Right cardiac atrium (tissue), 5 donors: ENCODE measurements around the gene DESI2. TPM values are rescaled to one million over a fixed set of nuclear protein-coding genes. Genes with fewer than 3 reads are reported as not detected.

Experiments used
- ATAC-seq, 2 donors: fragments of 200-7000 bp; cut with Tn5 transposase; one replicate each; pipeline versions ENCODE4 v1.8.0 to v1.9.1; 2020; ENCODE audit warnings: moderate library complexity in 2 of 2, mild to moderate bottlenecking in 1 of 2
- DNase-seq, 3 donors: peaks; one replicate each; pipeline ENCODE4 v3.0.0-alpha.2; 2020
- H3K27ac ChIP-seq: one replicate; pipeline ENCODE4 v1.5.1; 2013; ENCODE audit warnings: mild to moderate bottlenecking, low read length, control low read depth, moderate library complexity
- H3K27me3 ChIP-seq: one replicate; pipeline ENCODE4 v1.6.1; 2013; ENCODE audit not compliant: control insufficient read depth, insufficient read depth
- H3K4me1 ChIP-seq: one replicate; pipeline ENCODE4 v1.6.1; 2013; ENCODE audit warnings: low read length; ENCODE audit not compliant: control insufficient read depth, insufficient read depth
- H3K4me3 ChIP-seq: one replicate; pipeline ENCODE4 v1.5.1; 2013; ENCODE audit warnings: low read length, control low read depth
- H3K9me3 ChIP-seq: one replicate; pipeline ENCODE4 v1.6.1; 2013; ENCODE audit warnings: low read length; ENCODE audit not compliant: control insufficient read depth
- whole genome bisulfite sequencing: extraction: QIAGEN DNeasy Blood & Tissue Kit; methylation state at CpG from one replicate; pipeline ENCODE4 v1.1.7; 2013; 5-methylcytosine and 5-hydroxymethylcytosine counted together
- intact Hi-C, 4 donors: fragments of 100-400 bp; cut with DNase I; formaldehyde crosslinking; loops; one replicate each; pipeline versions ENCODE4 v1.11.0 to v1.14.0; 2022 to 2023
- long read RNA-seq, 4 donors: library from polyadenylated mRNA; unstranded; transcript quantifications; one replicate each; pipeline ENCODE4 v2.0.0, GENCODE V29; 2020 to 2021
- polyA plus RNA-seq: library from polyadenylated mRNA; stranded (reverse); fragments of 200-250 nt; gene quantifications from one replicate; pipeline ENCODE4 v1.2.3, GENCODE V29; 2013
- total RNA-seq, 4 donors: library from RNA; stranded (reverse); fragmentation: NEBNext Ultra II Directional; extraction: Animal tissue kit (Norgen Biotek cat#: 25700); gene quantifications; one replicate each; pipeline ENCODE4 v1.2.1, GENCODE V29; 2021
- donor health status: healthy with polysubstance abuse.
- donor health status: DM: no; HTN: yes; CAD: no.
- donor health status: DM: no; HTN: no; CAD: no.
- donor health status: DM: no; HTN: yes; CAD: no; lungs with severe emphysema.
- donor health status: DM: yes; HTN: yes; CAD: no.

Gene DESI2
- 10 to 100 TPM; 23.7 to 27.0 (median 24.6) TPM for total RNA-seq
- 12.1 TPM for polyA plus RNA-seq
- long read RNA-seq, donor 1, full-length matches to known transcripts, result 38 of 84 reads
- long read RNA-seq, donor 1, partial matches to known transcripts, result 26 of 84 reads
- long read RNA-seq, donor 1, other reads (novel, unspliced or antisense), result 20 of 84 reads
- long read RNA-seq, donor 2, full-length matches to known transcripts, result 17 of 26 reads
- long read RNA-seq, donor 2, partial matches to known transcripts, result 0 of 26 reads
- long read RNA-seq, donor 2, other reads (novel, unspliced or antisense), result 9 of 26 reads
- long read RNA-seq, donor 3, full-length matches to known transcripts, result 9 of 40 reads
- long read RNA-seq, donor 3, partial matches to known transcripts, result 17 of 40 reads
- long read RNA-seq, donor 3, other reads (novel, unspliced or antisense), result 14 of 40 reads
- long read RNA-seq, donor 4, full-length matches to known transcripts, result 20 of 32 reads
- long read RNA-seq, donor 4, partial matches to known transcripts, result 3 of 32 reads
- long read RNA-seq, donor 4, other reads (novel, unspliced or antisense), result 9 of 32 reads

GRCh38 chr1:244652623-244653438 lies at the start of gene DESI2:
Gene DESI2, plus strand, starts transcription at chr1:244653126. Its CDS starts 188 bp downstream, at chr1:244653314.
- peak within 1 kb of the TSS; percentile 79 for H3K4me3 ChIP-seq
- H3K27ac ChIP-seq, result peak within 1 kb of the TSS; percentile 84
- H3K27me3 ChIP-seq, result no peaks in the 10 kb centered on the region
- intact Hi-C loops, result loop anchor here in 1 of 4 donors (10.0 kb wide), 1 partner anchor 322 kb away; no protein-coding TSS in a partner anchor
- WGBS, result under 1% methylated on average over 81 of the region's 81 CpGs
- no peaks in the 10 kb centered on the region for H3K9me3 ChIP-seq
- ATAC-seq, result peak; percentile 98
- peaks cover 8% of the 10 kb centered on the region for H3K4me1 ChIP-seq
- peak; percentile 99 for DNase-seq

- intact Hi-C loops, result loop anchor here in 2 of 4 donors (2.0 to 10.0 kb wide), 4 partner anchors 191 to 451 kb away; no protein-coding TSS in a partner anchor
- no peak for ATAC-seq
- no peak for DNase-seq
- Histone ChIP-seq H3K4me1 (no peaks in the 10 kb centered on the region), H3K9me3 (no peaks in the 10 kb centered on the region), H3K27ac (no peak overlapping the region), H3K4me3 (no peak overlapping the region), H3K27me3 (no peaks in the 10 kb centered on the region)
Measured at GRCh38 chr1:244603498-244603897, 49.4 kb upstream of the DESI2 start.

GRCh38 chr1:244605835-244606370 lies 47.0 kb upstream of the DESI2 start:
- no peak for DNase-seq
- no peaks in the 10 kb centered on the region for H3K27me3 ChIP-seq
- no peaks in the 10 kb centered on the region for H3K9me3 ChIP-seq
- H3K4me3 ChIP-seq, result no peak overlapping the region
- intact Hi-C loops, result loop anchor here (2.0 to 10.0 kb wide), 4 partner anchors 189 to 449 kb away; no protein-coding TSS in a partner anchor
- ATAC-seq, result no peak
- no peaks in the 10 kb centered on the region for H3K4me1 ChIP-seq
- no peak overlapping the region for H3K27ac ChIP-seq
- WGBS, result 86% methylated on average over 6 of the region's 6 CpGs

- WGBS, result 74% methylated on average over 9 of the region's 9 CpGs
- Histone ChIP-seq H3K9me3 (no peaks in the 10 kb centered on the region), H3K4me3 (no peak overlapping the region), H3K27ac (no peak overlapping the region), H3K27me3 (no peaks in the 10 kb centered on the region), H3K4me1 (no peaks in the 10 kb centered on the region)
- DNase-seq (peak in 2 of 3 donors; percentile 23 to 54), ATAC-seq (no peak)
- intact Hi-C loops, result loop anchor here in 1 of 4 donors (10.0 kb wide), 1 partner anchor 431 kb away; no protein-coding TSS in a partner anchor
Measured at GRCh38 chr1:244614113-244614836, 38.7 kb upstream of the DESI2 start.

GRCh38 chr1:244614879-244615278 lies 38.0 kb upstream of the DESI2 start:
- ATAC-seq, result no peak
- no peak overlapping the region for H3K4me3 ChIP-seq
- 48% methylated on average over 3 of the region's 3 CpGs for WGBS

GRCh38 chr1:244615301-244615700 lies 37.6 kb upstream of the DESI2 start:
- ATAC-seq, result no peak
- Histone ChIP-seq H3K4me1 (no peaks in the 10 kb centered on the region), H3K9me3 (no peaks in the 10 kb centered on the region), H3K27ac (no peak overlapping the region), H3K4me3 (no peak overlapping the region), H3K27me3 (no peaks in the 10 kb centered on the region)
- WGBS, result 80% methylated on average over 6 of the region's 6 CpGs
- no peak for DNase-seq
- intact Hi-C loops, result loop anchor here in 1 of 4 donors (10.0 kb wide), 1 partner anchor 430 kb away; no protein-coding TSS in a partner anchor

More at GRCh38 chr1:244614879-244615278, 38.0 kb upstream of the DESI2 start:
- no peaks in the 10 kb centered on the region for H3K9me3 ChIP-seq
- no peaks in the 10 kb centered on the region for H3K4me1 ChIP-seq
- intact Hi-C loops, result loop anchor here in 1 of 4 donors (10.0 kb wide), 1 partner anchor 430 kb away; no protein-coding TSS in a partner anchor
- no peaks in the 10 kb centered on the region for H3K27me3 ChIP-seq
- DNase-seq, result no peak
- no peak overlapping the region for H3K27ac ChIP-seq

- intact Hi-C loops, result no loop called here
- H3K9me3 ChIP-seq, result no peaks in the 10 kb centered on the region
- ATAC-seq, result no peak
- no peak for DNase-seq
- H3K4me1 ChIP-seq, result no peaks in the 10 kb centered on the region
- WGBS, result 90% methylated on average over 4 of the region's 4 CpGs
- no peak overlapping the region for H3K4me3 ChIP-seq
- no peaks in the 10 kb centered on the region for H3K27me3 ChIP-seq
- no peak overlapping the region for H3K27ac ChIP-seq
Measured at GRCh38 chr1:244626709-244627108, 26.2 kb upstream of the DESI2 start.

GRCh38 chr1:244628789-244629188 lies 24.1 kb upstream of the DESI2 start:
- Histone ChIP-seq H3K27ac (no peak overlapping the region), H3K4me3 (no peak overlapping the region), H3K27me3 (no peaks in the 10 kb centered on the region), H3K4me1 (no peaks in the 10 kb centered on the region), H3K9me3 (no peaks in the 10 kb centered on the region)
- 68% methylated on average over 5 of the region's 5 CpGs for WGBS
- no peak for ATAC-seq
- DNase-seq, result no peak
- intact Hi-C loops, result no loop called here

GRCh38 chr1:244633140-244633539 lies 19.8 kb upstream of the DESI2 start:
- no peak overlapping the region for H3K27ac ChIP-seq
- no peak for DNase-seq
- no peak for ATAC-seq
- intact Hi-C loops, result no loop called here
- H3K9me3 ChIP-seq, result no peaks in the 10 kb centered on the region
- H3K4me3 ChIP-seq, result no peak overlapping the region
- H3K4me1 ChIP-seq, result no peaks in the 10 kb centered on the region
- no peaks in the 10 kb centered on the region for H3K27me3 ChIP-seq

GRCh38 chr1:244634546-244634945 lies 18.4 kb upstream of the DESI2 start:
- 94% methylated on average over 6 of the region's 6 CpGs for WGBS
- H3K27ac ChIP-seq, result no peak overlapping the region
- ATAC-seq, result no peak
- DNase-seq, result no peak
- no peak overlapping the region for H3K4me3 ChIP-seq
- no peaks in the 10 kb centered on the region for H3K4me1 ChIP-seq
- no peaks in the 10 kb centered on the region for H3K27me3 ChIP-seq
- H3K9me3 ChIP-seq, result no peaks in the 10 kb centered on the region
- intact Hi-C loops, result no loop called here
